GM20431 (cell line): ENCODE measurements around the gene ISG20.
"Not testable (repeated sequence)": the region's sequence is repeated elsewhere in the genome, so short reads cannot be mapped to it uniquely, and the experiment has no call there.

Experiments used
- in situ Hi-C: fragments of 300-500 bp; cut with MseI, MboI; formaldehyde crosslinking; loops from one replicate; pipeline ENCODE4 v1.15.0; 2020; ENCODE audit warnings: low sequenced_read_pairs; ENCODE audit not compliant: unreplicated experiment

The ISG20 gene

DNA sequence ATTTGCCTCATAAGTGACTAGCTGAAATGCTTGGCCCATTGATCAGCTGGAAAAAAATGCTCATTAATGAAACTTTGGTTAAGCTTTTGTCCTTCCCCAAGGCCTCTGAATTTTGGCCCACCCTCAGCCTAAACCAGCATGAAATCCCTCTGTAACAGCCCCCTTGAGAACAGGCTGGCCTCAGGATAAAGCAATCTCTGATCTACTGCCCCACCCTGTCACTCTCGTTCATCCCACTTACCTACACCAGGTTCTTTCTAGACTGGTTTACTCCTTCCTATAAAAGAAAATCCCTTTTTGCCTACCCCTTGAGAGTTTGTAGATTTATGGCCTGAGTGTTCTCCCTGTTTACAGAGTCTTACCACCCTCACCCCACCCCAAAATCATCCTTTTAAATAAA lies 21.0 kb upstream of the ISG20 start:
- in situ Hi-C loops, result no loop called here

DNA sequence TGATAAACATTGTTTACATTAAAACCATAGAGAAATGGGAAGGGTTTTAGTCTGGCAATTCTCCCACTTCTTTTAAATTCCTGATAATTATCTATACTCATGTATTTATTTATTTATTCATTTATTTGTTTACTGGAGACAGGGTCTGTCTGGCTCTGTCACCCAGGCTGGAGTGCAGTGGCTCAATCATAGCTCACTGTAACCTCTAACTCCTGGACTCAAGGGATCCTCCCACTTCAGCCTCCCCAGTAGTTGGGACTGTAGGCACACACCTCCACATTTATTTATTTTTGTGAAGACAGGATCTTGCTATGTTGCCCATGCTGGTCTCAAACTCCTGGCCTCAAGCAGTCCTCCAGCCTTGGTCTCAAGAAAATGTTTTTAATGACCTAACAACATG lies 20.1 kb upstream of the ISG20 start:
- in situ Hi-C loops, result no loop called here

DNA sequence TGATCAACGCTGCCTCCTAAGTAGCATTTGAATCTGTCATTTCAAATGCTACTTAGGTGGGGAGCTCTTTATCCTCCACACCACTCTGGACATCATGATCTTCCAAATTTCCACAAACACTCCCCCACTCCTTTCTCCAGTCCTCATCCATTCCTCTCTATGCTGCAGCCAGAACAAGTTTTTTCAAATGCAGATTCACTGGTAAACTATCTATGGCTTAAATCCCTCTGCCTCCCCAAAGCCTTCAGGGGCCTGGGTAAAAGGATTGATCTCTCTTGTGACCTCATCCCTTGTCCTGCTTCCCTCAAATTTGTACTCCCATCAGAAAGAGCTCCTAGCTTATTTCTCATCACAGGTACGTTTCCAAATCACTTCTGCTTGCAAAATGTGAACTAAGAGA lies 19.0 kb upstream of the ISG20 start:
- in situ Hi-C loops, result no loop called here

DNA sequence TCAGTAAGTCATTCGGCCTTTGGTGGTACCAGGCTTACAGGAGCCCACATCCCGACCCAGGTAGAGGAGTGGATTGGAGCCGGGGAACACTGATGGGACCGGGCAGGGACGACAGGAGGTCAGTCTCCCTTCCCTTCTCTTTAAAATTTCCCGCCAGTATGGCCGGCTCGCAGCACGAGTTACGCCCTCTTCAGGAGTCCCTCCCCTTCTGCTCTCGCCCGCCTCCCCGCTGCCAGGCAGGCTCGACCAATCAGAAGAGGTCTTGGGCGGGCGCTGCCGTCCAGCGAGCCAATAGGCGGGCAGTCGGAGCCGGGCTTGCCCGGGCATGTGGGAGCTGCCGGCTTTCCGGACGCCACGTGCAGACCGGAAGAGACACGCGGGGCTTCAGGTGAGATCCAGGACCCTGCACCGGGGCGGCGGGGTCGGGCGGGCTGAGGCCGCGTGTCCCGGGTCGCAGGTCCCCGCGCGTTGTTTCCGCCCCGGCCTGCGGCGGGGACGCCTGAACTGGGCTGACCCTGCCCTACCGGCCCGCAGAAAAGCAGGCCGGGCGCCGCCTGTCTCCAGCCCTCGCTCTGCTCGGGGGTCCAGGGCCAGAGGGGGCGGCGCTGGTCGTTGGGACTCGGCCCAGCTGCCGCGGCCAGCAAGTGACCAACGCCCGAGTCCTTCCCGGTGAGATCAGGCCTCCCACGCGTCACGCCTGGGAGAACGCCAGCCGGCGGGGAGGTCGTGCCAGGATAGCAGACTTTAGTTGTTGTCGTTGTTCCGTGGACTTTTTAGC lies 17.6 kb upstream of the ISG20 start, which contains the start of gene AEN:
Gene AEN (plus strand): TSS at position 346 of the 778 bp plus-strand sequence. CDS start 4,870 bp downstream, outside the sequence.
- in situ Hi-C loops, result no loop called here

DNA sequence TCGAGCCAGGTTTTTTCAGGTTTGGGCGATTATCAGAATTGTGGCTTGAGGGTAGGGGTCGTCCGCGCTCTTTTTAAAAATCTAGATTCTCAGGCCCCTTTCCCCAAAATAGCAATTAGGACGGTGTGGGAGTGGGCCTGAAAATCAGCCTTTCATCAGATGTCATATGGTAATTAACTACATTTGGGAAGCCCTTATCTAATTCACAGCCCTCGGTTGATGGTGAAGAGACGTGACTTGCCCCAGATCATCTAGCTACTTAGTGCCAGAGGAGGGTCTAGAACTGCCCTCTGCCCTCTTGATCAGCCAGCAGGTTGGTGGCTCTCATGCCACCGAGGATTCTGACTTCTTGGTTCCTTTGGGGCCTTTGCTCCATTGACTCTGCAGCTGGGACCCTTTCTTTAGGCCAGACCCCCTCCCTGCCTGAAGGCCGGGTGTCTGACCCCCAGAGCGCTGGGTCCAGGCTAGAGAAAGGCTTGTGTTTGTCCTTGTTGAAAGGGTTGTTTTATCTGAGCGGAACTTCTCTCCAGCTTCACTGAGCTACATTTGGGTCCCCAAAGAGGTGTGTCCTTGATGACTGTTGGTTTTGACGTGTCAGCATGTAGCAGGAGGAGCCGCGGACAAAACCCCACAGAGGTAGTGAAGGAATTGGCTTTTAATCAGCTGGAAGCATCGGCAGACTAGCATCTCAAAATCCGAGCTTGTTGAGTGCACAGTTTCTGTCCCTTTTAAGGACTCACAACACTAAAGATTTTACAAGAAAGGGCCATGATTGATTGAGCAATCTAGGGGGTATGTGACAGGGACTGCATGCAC lies 16.8 kb upstream of the ISG20 start:
- in situ Hi-C loops, result no loop called here

DNA sequence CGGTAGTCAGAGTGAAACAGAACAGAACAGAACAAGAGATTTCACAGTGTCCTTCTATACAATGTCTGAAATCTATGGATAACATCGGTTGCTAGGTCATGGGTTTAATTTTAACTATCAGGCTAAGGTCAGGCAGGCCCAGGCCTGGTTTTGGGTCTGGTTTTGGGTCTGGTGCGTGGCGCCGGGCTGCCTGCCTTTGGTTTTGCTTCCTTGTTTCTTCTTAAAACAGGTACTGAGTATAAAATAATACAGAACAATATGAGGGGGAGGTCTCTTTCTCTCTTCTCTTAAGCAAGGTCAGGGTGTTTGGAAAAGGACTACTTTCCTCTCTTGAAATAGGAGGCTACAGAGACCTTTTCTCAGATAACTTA lies 16.2 kb upstream of the ISG20 start:
- in situ Hi-C loops, result no loop called here

DNA sequence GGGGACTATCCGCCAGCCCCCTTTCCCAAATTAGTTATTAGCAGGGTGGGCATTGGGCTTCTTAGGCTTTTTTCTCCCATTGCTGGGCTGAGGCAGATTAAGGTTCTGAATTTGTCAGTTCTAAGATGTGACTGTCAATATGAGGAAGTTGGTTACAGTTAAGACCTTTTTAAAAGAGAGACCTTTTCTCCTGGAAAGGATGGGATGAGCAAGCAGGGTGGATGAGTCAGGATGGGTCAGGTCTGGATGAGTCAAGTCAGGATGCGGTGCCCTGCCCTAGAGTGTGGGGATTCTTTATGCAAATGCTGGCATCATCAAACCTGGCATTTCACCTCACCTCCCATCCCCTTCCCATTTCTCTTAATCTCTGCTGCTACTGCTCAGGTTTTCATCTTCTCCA lies 15.8 kb upstream of the ISG20 start:
- in situ Hi-C loops, result no loop called here

DNA sequence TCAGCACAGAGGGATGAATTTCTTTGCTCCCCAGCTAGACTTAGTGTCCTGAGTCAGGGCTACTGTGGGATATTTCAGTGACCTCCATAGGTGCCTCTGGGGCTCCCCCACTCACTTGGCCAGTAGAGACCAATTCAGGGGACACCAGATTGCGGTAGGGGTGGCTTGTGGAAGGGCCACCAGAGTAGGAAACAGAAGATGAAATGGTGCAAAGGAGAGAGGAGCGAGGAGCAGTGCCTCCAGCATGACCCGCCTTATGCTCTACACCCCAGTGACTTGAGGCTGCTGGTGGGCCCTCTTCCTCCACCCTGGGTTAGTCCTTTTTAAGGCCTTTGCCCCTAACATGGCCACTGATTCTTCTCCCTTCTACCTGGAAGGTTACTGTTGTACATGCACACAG lies 15.2 kb upstream of the ISG20 start:
- in situ Hi-C loops, result no loop called here

DNA sequence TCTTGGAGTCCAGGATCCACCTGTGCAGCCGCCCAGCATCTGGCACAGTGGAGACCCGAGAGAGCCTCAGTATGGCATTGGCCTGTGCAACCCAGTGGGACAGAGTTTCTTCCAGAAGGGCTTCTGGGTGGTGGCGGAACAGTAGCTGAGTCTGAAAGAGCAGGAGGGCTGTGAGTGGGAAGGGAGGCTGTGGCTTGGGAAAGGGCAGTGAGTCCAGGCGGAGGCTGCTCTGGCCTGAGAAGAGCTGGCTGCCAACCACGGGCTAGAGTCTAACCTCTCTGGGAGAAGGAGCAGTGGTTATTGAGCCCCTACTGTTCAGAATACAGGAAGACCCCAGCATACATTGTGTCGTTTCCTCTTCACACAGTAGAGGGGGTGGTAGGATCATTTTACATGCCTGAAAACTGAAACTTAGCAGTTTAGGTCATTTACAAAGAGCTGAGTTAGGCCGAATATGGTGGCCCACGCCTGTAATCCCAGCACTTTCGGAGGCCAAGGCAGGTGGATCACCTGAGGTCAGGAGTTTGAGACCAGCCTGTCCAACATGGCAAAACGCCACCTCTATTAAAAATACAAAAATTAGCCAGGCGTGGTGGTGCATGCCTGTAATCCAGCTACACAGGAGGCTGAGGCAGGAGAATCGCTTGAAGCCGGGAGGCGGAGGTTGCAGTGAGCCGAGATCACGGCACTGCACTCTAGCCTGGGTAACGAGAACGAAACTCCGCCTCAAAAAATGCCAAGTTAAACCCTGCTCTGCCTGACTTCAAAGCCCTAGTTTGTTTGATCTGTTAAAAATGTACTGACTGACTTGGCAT lies 14.5 kb upstream of the ISG20 start:
- in situ Hi-C loops, result no loop called here

DNA sequence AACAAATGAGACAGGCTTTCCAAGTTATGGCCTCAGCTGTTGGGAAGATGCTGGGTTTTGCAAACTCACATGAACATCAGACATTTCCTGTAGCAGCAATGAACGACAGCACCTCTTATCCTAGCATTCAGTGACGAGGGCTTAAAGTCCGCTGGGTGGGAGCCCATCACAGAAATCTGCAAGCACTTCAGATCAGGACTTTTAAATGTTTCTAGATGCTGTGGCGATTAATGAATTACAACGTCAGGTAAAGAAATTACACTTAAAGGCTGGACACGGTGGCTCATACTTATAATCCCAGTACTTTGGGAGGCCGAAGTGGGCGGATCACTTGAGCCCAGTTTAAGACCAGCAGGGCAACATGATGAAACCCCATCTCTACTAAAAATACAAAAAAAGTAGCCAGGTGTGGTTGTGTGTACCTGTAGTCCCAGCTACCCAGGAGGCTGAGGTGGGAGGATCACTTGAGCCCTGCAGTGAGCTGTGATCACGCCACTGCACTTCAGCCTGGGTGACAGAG lies 13.8 kb upstream of the ISG20 start:
- in situ Hi-C loops, result no loop called here

DNA sequence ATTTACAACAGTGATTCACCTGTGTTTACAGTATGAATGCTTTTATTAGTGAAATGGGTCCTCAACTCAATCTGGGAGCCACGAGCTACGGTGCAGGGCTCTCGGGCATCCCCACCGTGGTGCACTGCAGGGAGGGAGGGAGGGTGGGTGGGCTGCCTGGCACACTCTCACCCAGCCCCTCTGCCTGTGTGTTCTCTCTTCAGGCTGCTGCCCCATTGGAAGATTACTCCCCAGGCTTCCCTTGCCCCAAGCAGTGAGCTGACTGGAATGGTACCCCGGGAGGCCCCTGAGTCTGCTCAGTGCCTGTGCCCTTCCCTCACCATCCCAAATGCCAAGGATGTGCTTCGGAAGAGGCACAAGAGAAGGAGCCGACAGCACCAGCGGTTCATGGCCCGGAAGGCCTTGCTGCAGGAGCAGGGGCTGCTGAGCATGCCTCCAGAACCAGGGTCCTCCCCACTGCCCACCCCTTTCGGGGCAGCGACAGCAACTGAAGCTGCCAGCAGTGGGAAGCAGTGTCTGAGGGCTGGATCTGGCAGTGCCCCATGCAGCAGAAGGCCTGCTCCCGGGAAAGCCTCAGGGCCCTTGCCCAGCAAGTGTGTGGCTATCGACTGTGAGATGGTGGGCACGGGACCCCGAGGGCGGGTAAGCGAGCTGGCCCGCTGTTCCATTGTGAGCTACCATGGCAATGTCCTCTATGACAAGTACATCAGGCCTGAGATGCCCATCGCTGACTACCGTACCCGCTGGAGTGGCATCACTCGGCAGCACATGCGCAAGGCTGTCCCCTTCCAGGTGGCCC lies 12.7 kb upstream of the ISG20 start:
- in situ Hi-C loops, result no loop called here

DNA sequence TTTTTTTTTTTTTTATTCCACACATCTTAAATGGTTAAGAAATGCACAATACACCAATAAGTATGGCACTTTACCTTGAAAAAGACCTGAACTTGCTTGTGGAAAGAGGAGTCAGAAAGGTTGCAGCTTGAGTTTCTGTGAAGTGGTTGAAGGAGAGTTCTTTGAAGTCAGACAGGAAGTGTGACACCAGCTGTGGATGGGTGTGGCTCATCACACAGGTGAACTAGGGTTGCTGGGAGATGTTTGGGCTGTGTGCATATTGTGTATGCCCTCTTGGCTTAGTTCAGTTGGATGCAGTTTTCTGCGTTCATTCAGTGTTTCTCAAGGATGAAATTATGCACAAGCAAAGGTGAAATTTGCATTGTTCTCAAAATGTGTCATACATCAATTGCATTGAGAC lies 11.4 kb upstream of the ISG20 start:
- in situ Hi-C loops, result no loop called here

DNA sequence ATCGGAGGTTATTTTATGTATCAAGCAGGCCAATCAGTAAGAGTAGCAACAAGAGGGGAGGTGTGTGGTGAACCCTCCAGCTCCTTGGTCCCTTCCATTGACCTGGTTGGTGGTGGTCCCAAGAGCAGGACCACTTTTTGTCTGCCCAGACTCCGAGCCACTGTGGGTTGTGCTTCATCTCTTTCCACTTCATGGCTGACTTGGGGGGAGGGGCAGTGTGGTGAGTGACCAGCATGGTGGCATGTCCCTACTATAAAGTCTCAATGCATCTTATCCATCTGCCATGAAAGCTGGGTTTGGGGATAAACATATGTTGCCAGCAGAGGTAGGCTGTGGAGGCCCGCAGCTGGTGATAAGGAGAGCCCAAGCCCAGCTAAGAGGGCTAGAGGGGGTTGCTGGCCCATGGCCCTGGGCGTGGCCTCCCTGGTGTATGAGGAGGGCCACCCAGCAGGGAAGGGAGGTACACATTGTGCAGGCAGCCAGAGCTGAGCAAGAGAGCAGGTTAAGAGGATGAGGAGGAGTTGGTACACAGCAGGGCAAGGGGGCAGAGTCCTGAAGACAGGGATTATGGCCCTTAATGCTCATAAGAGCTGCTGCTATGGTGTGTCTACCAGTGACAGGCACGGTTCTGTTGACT lies 10.7 kb upstream of the ISG20 start:
- in situ Hi-C loops, result no loop called here

DNA sequence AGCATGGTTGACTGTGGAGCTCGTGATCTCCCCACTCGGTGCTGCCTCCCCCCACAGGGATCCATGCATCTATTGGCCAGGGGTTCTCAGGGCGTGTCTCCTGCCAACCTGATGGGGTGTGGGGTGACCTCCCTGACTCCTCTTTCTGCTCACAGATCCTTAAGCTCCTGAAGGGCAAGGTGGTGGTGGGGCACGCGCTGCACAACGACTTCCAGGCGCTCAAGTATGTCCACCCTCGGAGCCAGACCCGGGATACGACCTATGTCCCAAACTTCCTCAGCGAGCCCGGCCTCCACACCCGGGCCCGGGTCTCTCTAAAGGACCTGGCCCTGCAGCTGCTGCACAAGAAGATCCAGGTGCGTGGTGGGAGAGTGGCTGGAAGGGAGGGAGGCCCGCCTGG lies 9.7 kb upstream of the ISG20 start:
- in situ Hi-C loops, result no loop called here

DNA sequence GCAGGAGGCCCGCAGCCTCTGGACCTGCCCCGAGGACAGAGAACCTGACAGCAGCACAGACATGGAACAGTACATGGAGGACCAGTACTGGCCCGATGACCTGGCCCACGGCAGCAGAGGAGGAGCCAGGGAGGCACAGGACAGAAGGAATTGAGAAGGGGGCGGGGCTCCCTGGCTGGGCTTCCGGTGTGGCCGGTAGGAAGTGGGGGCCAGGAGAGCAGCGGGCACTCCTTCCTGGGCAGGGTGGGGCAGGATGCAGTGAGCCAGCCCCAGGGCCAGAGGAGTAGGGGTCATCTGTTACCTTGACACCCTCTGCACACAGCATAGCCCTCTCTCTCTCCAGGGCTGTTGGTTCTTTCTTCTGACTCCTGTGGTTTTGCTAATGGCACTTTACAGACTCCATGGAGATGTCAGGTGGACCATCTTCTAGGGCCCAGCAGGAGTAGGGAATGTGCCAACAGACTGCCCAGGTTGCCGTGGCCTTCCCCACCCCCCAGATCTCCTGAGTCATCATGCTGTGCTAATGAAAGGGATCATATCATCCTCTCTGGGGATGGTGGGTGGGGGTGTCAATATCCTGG lies 8.6 kb upstream of the ISG20 start:
- in situ Hi-C loops, result no loop called here

DNA sequence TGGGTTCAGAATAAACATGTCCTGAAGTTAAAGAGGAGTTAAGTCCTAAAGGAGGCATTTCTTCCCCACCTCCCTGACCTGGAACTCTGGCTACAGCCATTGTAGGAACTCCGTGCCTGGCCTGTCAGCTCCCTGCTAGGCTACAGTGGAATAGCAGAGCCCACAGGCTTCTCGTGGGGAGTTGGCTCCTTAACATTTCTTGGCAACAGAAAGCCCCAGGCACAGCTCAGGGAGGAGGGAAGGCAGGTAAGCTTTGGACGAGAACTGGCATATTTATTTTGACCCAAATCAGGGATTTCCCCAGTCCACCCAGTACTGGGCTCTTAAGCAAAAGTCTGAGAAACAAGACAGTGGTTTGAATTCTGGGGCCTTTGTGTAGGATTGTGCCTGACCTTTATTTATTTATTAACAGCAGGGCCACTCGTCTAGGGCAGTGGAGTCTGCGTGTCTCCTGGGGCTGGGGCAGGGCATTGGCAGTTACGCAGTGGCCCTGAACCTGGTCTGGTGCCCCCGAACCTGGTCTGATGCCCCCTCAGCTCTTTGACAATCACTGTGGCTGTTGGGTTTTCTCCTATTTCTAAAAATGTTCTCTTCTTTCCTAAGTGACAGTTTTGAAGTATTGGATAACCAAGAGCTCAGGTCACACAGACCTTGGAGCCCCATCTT lies 7.9 kb upstream of the ISG20 start:
- in situ Hi-C loops, result no loop called here

DNA sequence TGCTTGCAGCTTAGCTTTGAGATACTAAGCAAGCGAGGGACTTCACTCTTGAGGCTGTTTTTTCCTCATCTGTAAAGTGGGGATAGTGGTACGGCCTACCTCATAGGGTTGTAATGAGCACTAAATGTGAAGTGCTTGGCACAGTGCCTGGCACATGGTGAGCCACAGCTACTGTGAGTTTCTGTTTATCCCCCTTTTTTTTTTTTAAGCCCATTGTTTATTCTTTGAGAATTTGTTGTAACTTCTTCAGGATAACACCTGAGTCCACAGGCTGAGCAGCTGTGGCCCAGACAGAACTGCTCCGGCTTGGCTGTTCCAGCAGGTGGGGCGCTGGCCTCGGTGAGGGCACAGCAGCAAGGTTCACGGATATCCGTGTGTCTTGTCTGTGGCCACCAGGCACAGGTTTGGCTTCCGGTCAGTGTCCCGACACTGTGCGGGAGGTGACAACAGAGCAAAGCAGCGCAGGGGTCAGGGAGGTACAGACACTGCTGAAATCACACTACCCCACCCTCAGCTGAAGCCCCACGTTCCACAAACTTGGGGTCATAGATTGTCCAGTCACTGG lies 7.3 kb upstream of the ISG20 start:
- in situ Hi-C loops, result no loop called here

DNA sequence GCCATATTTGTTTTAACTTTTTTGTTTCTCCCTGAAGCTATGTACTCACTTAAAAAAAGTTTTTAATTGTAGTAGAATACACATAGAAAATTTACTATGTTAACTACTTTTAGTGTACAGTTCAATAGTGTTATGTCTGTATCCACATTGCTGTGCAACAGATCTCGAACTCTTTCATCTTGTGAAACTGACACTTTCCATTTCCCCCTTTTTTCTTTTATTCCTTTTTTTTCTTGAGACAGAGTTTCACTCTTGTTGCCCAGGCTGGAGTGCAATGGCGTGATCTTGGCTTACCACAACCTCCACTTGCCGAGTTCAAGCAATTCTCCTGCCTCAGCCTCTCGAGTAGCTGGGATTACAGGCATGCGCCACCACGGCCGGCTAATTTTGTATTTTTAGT lies 6.0 kb upstream of the ISG20 start:
- in situ Hi-C loops, result not testable (repeated sequence)
